Vagina (tissue), 2 donors: ENCODE data around the gene P2RY8. TPM values are rescaled to one million over a fixed set of nuclear protein-coding genes. Genes with fewer than 3 reads are reported as not detected.
"Not testable (repeated sequence)": the region's sequence is repeated elsewhere in the genome, so short reads cannot be mapped to it uniquely, and the experiment has no call there.

Experiments used
- DNase-seq, 2 donors: peaks; one replicate each; pipeline ENCODE4 v3.0.0-alpha.2; 2017; ENCODE audit errors: extremely low spot score in 2 of 2
- H3K27ac ChIP-seq: fragments of 200-600 bp; sonication (generic); one replicate; pipeline ENCODE4 v1.5.1; 2019
- H3K27me3 ChIP-seq: fragments of 200-600 bp; sonication (generic); one replicate; pipeline ENCODE4 v1.5.1; 2019
- H3K36me3 ChIP-seq, 2 donors: fragments of 200-600 bp; sonication (generic); one replicate each; pipeline ENCODE4 v1.5.1; 2017 to 2019
- H3K4me1 ChIP-seq: fragments of 200-600 bp; sonication (generic); one replicate; pipeline ENCODE4 v1.5.1; 2019
- H3K4me3 ChIP-seq, 2 donors: fragments of 200-600 bp; sonication (generic); 1 replicate in 1 of 2; 2 replicates in 1 of 2; pipeline ENCODE4 v1.5.1; 2016 to 2019
- H3K9me3 ChIP-seq: fragments of 200-600 bp; sonication (generic); one replicate; pipeline ENCODE4 v1.5.1; 2019
- CTCF ChIP-seq, 3 experiments: fragments of 450-650 bp in 2 of 3; fragments of 200-600 bp in 1 of 3; sonication (generic) in 1 of 3; IDR thresholded peaks; one replicate each; pipeline ENCODE4 v1.5.1; 2017 to 2019; ENCODE audit warnings: antibody characterized with exemption in 3 of 3, mild to moderate bottlenecking in 2 of 3, moderate library complexity in 2 of 3
- POLR2A ChIP-seq, 2 donors: fragments of 450-650 bp; IDR thresholded peaks; one replicate each; pipeline ENCODE4 v1.6.1; 2017; ENCODE audit warnings: antibody characterized with exemption in 2 of 2, mild to moderate bottlenecking in 2 of 2, moderate library complexity in 2 of 2
- POLR2AphosphoS5 ChIP-seq, 2 donors: sonication (generic); formaldehyde crosslinking; IDR thresholded peaks; one replicate each; pipeline ENCODE4 v1.9.0; 2017; ENCODE audit warnings: antibody characterized with exemption in 2 of 2, mild to moderate bottlenecking in 2 of 2, low read depth in 1 of 2; ENCODE audit not compliant: insufficient read depth in 1 of 2
- intact Hi-C: fragments of 100-400 bp; cut with DNase I; formaldehyde crosslinking; loops from one replicate; pipeline ENCODE4 v1.15.1; 2023
- total RNA-seq: library from RNA; depleted of rRNA; stranded (reverse); fragments of >200 nt; gene quantifications from one replicate; pipeline ENCODE4 v1.2.3, GENCODE V29; 2016

The P2RY8 gene
- total RNA-seq, 1 donor from 2014 or later, result 0.74 TPM

- no peaks in the 10 kb centered on the region for H3K9me3 ChIP-seq
- intact Hi-C loops, result no loop called here
- no peak for DNase-seq
- H3K36me3 ChIP-seq, result no peaks in the 10 kb centered on the region
- no peak for TF ChIP-seq POLR2A (IDR thresholded peaks at IDR 0.05)
- no peak for TF ChIP-seq CTCF (IDR thresholded peaks at IDR 0.05)
- no peak for TF ChIP-seq POLR2AphosphoS5 (IDR thresholded peaks at IDR 0.05; ENCODE audit: insufficient read depth in 1 of 2, low read depth in 1 of 2)
- no peaks in the 10 kb centered on the region for H3K27me3 ChIP-seq
- H3K27ac ChIP-seq, result no peak overlapping the region
- no peak overlapping the region for H3K4me3 ChIP-seq
- H3K4me1 ChIP-seq, result no peaks in the 10 kb centered on the region
Measured at GRCh38 chrX:1483843-1484637, 52.9 kb downstream of the P2RY8 start.

- H3K36me3 ChIP-seq, intact Hi-C loops, H3K4me1 ChIP-seq, H3K27me3 ChIP-seq, H3K27ac ChIP-seq, H3K9me3 ChIP-seq, H3K4me3 ChIP-seq, DNase-seq: not testable (repeated sequence)
Measured at GRCh38 chrX:1482530-1482928, 54.5 kb downstream of the P2RY8 start.

- Histone ChIP-seq H3K4me3 (no peak overlapping the region), H3K4me1 (no peaks in the 10 kb centered on the region), H3K27me3 (no peaks in the 10 kb centered on the region), H3K36me3 (no peaks in the 10 kb centered on the region), H3K27ac (no peak overlapping the region), H3K9me3 (no peaks in the 10 kb centered on the region)
- intact Hi-C loops, result no loop called here
- no peak for TF ChIP-seq POLR2A (IDR thresholded peaks at IDR 0.05)
- TF ChIP-seq POLR2AphosphoS5 (IDR thresholded peaks at IDR 0.05; ENCODE audit: insufficient read depth in 1 of 2, low read depth in 1 of 2), result peak in 1 of 2 donors; percentile 26
- DNase-seq, result peak in 1 of 2 donors; percentile 84
Measured at GRCh38 chrX:1481636-1482529, 55.1 kb downstream of the P2RY8 start.

- Histone ChIP-seq H3K9me3 (no peaks in the 10 kb centered on the region), H3K27ac (no peak overlapping the region), H3K4me3 (no peak overlapping the region), H3K27me3 (no peaks in the 10 kb centered on the region), H3K36me3 (no peaks in the 10 kb centered on the region), H3K4me1 (no peaks in the 10 kb centered on the region)
- intact Hi-C loops, result no loop called here
- TF ChIP-seq CTCF (IDR thresholded peaks at IDR 0.05), result no peak
- no peak for TF ChIP-seq POLR2A (IDR thresholded peaks at IDR 0.05)
- TF ChIP-seq POLR2AphosphoS5 (IDR thresholded peaks at IDR 0.05; ENCODE audit: insufficient read depth in 1 of 2, low read depth in 1 of 2), result no peak
- DNase-seq, result no peak
Measured at GRCh38 chrX:1480082-1480785, 56.8 kb downstream of the P2RY8 start.

- Histone ChIP-seq H3K27me3 (no peaks in the 10 kb centered on the region), H3K36me3 (no peaks in the 10 kb centered on the region), H3K27ac (no peak overlapping the region), H3K4me3 (no peak overlapping the region), H3K9me3 (no peaks in the 10 kb centered on the region), H3K4me1 (no peaks in the 10 kb centered on the region)
- TF ChIP-seq CTCF (IDR thresholded peaks at IDR 0.05), result no peak
- TF ChIP-seq POLR2AphosphoS5 (IDR thresholded peaks at IDR 0.05; ENCODE audit: insufficient read depth in 1 of 2, low read depth in 1 of 2), result no peak
- no peak for TF ChIP-seq POLR2A (IDR thresholded peaks at IDR 0.05)
- DNase-seq, result peak in 1 of 2 donors; percentile 77
- intact Hi-C loops, result no loop called here
Measured at GRCh38 chrX:1477801-1478458, 59.1 kb downstream of the P2RY8 start.
